ENCODE data around the gene BRK1. TPM values are rescaled to one million over a fixed set of nuclear protein-coding genes. Genes with fewer than 3 reads are reported as not detected.

Gene BRK1
- total RNA-seq, 1 experiment from 2014 or later, result 78.5 TPM

GRCh38 chr3:10149226-10149625, 33.8 kb downstream of the BRK1 start:
- no peak overlapping the region for H3K27ac Mint-ChIP-seq (ENCODE audit: low read depth, unreplicated experiment)
- H3K27me3 Mint-ChIP-seq (ENCODE audit: insufficient read depth, unreplicated experiment), result no peaks in the 10 kb centered on the region
- H3K9me3 Mint-ChIP-seq (ENCODE audit: unreplicated experiment), result no peaks in the 10 kb centered on the region
- no peak overlapping the region for H3K4me3 Mint-ChIP-seq (ENCODE audit: unreplicated experiment)
- no peak for TF ChIP-seq CTCF (IDR thresholded peaks at IDR 0.05; ENCODE audit: unreplicated experiment)
- no peaks in the 10 kb centered on the region for H3K4me1 Mint-ChIP-seq (ENCODE audit: insufficient read depth, unreplicated experiment)
- intact Hi-C loops (cut with micrococcal nuclease), result no loop called here
- no peak for DNase-seq (ENCODE audit: unreplicated experiment)
- H3K36me3 Mint-ChIP-seq (ENCODE audit: insufficient read depth, unreplicated experiment), result peaks cover 99% of the 10 kb centered on the region
- POLR2A ChIA-PET, result interaction anchor here (0.7 kb wide), 1 partner anchor 8 kb away, joined by 4 read pairs; no protein-coding TSS in a partner anchor
- no TSS peak for BruUV-seq (replicated peaks)
- CTCF ChIA-PET, result interaction anchor here (0.7 kb wide), 2 partner anchors 78 to 151 kb away, joined by 3 read pairs; no protein-coding TSS in a partner anchor

- no peak for DNase-seq (ENCODE audit: unreplicated experiment)
- peaks cover 98% of the 10 kb centered on the region for H3K36me3 Mint-ChIP-seq (ENCODE audit: insufficient read depth, unreplicated experiment)
- POLR2A ChIA-PET, result interaction anchor here (0.9 to 1.1 kb wide), 3 partner anchors 10 to 71 kb away, joined by 3 read pairs; partner anchors contain the start of gene VHL
- H3K4me3 Mint-ChIP-seq (ENCODE audit: unreplicated experiment), result no peak overlapping the region
- H3K9me3 Mint-ChIP-seq (ENCODE audit: unreplicated experiment), result no peaks in the 10 kb centered on the region
- BruUV-seq (replicated peaks), result no TSS peak
- H3K27me3 Mint-ChIP-seq (ENCODE audit: insufficient read depth, unreplicated experiment), result no peaks in the 10 kb centered on the region
- no peaks in the 10 kb centered on the region for H3K4me1 Mint-ChIP-seq (ENCODE audit: insufficient read depth, unreplicated experiment)
- no peak for TF ChIP-seq CTCF (IDR thresholded peaks at IDR 0.05; ENCODE audit: unreplicated experiment)
- CTCF ChIA-PET, result interaction anchor here (0.6 to 0.8 kb wide), 2 partner anchors 27 to 110 kb away, joined by 4 read pairs; no protein-coding TSS in a partner anchor
- H3K27ac Mint-ChIP-seq (ENCODE audit: low read depth, unreplicated experiment), result no peak overlapping the region
- intact Hi-C loops (cut with micrococcal nuclease), result no loop called here
Measured at GRCh38 chr3:10150987-10151386, 35.5 kb downstream of the BRK1 start.

- Mint-ChIP-seq H3K36me3 (ENCODE audit: insufficient read depth, unreplicated experiment) (peaks cover 64% of the 10 kb centered on the region), H3K4me3 (ENCODE audit: unreplicated experiment) (no peak overlapping the region), H3K9me3 (ENCODE audit: unreplicated experiment) (no peaks in the 10 kb centered on the region), H3K4me1 (ENCODE audit: insufficient read depth, unreplicated experiment) (no peaks in the 10 kb centered on the region), H3K27me3 (ENCODE audit: insufficient read depth, unreplicated experiment) (no peaks in the 10 kb centered on the region), H3K27ac (ENCODE audit: low read depth, unreplicated experiment) (no peak overlapping the region)
- TF ChIP-seq CTCF (IDR thresholded peaks at IDR 0.05; ENCODE audit: unreplicated experiment), result no peak
- ChIA-PET CTCF (interaction anchor here (0.5 to 1.2 kb wide), 2 partner anchors 58 to 90 kb away, joined by 3 read pairs; no protein-coding TSS in a partner anchor), POLR2A (no interaction called here)
- no peak for DNase-seq (ENCODE audit: unreplicated experiment)
- intact Hi-C loops (cut with micrococcal nuclease), result no loop called here
- no TSS peak for BruUV-seq (replicated peaks)
Measured at GRCh38 chr3:10154335-10155122, 39.1 kb downstream of the BRK1 start.

GRCh38 chr3:10155123-10155472, 39.6 kb downstream of the BRK1 start:
- no peaks in the 10 kb centered on the region for H3K9me3 Mint-ChIP-seq (ENCODE audit: unreplicated experiment)
- ChIA-PET CTCF (interaction anchor here (0.5 kb wide), 1 partner anchor 57 kb away, joined by 3 read pairs; no protein-coding TSS in a partner anchor), POLR2A (interaction anchor here (0.6 kb wide), 1 partner anchor 178 kb away, joined by 5 read pairs; no protein-coding TSS in a partner anchor)
- no peak for DNase-seq (ENCODE audit: unreplicated experiment)
- no peak overlapping the region for H3K27ac Mint-ChIP-seq (ENCODE audit: low read depth, unreplicated experiment)
- H3K4me1 Mint-ChIP-seq (ENCODE audit: insufficient read depth, unreplicated experiment), result no peaks in the 10 kb centered on the region
- no peak for TF ChIP-seq CTCF (IDR thresholded peaks at IDR 0.05; ENCODE audit: unreplicated experiment)
- H3K27me3 Mint-ChIP-seq (ENCODE audit: insufficient read depth, unreplicated experiment), result no peaks in the 10 kb centered on the region
- H3K36me3 Mint-ChIP-seq (ENCODE audit: insufficient read depth, unreplicated experiment), result peaks cover 58% of the 10 kb centered on the region
- H3K4me3 Mint-ChIP-seq (ENCODE audit: unreplicated experiment), result no peak overlapping the region
- intact Hi-C loops (cut with micrococcal nuclease), result no loop called here
- no TSS peak for BruUV-seq (replicated peaks)

Data from MCF 10A (cell line).